Right lobe of liver (tissue), 6 donors: Measurements from ENCODE around the gene HOXC11. TPM values are rescaled to one million over a fixed set of nuclear protein-coding genes. Genes with fewer than 3 reads are reported as not detected.

Source experiments
- ATAC-seq, 4 donors: fragments of 200-7000 bp; cut with Tn5 transposase; one replicate each; pipeline ENCODE4 v1.9.1; 2020; ENCODE audit warnings: mild to moderate bottlenecking in 4 of 4, moderate library complexity in 4 of 4
- DNase-seq, 3 donors: peaks; one replicate each; pipeline ENCODE4 v3.0.0-alpha.2; 2020
- H3K27ac ChIP-seq, 3 donors: fragments of 200-600 bp; one replicate each; pipeline ENCODE4 v1.8.0; 2022
- H3K27me3 ChIP-seq, 2 donors: fragments of 200-600 bp; one replicate each; pipeline ENCODE4 v1.8.0; 2022
- H3K36me3 ChIP-seq, 4 donors: fragments of 200-600 bp; sonication (generic) in 1 of 4; one replicate each; pipeline versions ENCODE4 v1.5.1 to v1.8.0; 2017 to 2022; ENCODE audit warnings: control low read depth in 1 of 4
- H3K4me1 ChIP-seq, 4 donors: fragments of 200-600 bp; sonication (generic) in 1 of 4; one replicate each; pipeline versions ENCODE4 v1.5.1 to v1.8.0; 2017 to 2022; ENCODE audit warnings: control low read depth in 1 of 4
- H3K4me3 ChIP-seq, 3 donors: fragments of 200-600 bp; one replicate each; pipeline ENCODE4 v1.8.0; 2022
- H3K9me3 ChIP-seq, 4 donors: fragments of 200-600 bp; sonication (generic) in 1 of 4; one replicate each; pipeline versions ENCODE4 v1.5.1 to v1.8.0; 2017 to 2022; ENCODE audit warnings: control low read depth in 1 of 4
- POLR2A ChIP-seq: fragments of 450-650 bp; IDR thresholded peaks from one replicate; pipeline ENCODE4 v1.6.1; 2017; ENCODE audit warnings: antibody characterized with exemption, mild to moderate bottlenecking
- WGBS: methylation state at CpG from one replicate; pipeline ENCODE4 v1.1.6; 2018; ENCODE audit warnings: low coverage, low lambda C conversion rate; ENCODE audit not compliant: insufficient coverage; ENCODE audit errors: missing lambda C conversion rate; 5-methylcytosine and 5-hydroxymethylcytosine counted together
- intact Hi-C, 2 donors: fragments of 100-400 bp; cut with DNase I; formaldehyde crosslinking; loops; one replicate each; pipeline versions ENCODE4 v1.11.2 to v1.14.1; 2022
- total RNA-seq, 6 experiments: library from RNA; depleted of rRNA in 2 of 6; stranded (reverse); fragments of >200 nt in 2 of 6; fragmentation: NEBNext Ultra II Directional in 3 of 6; extraction: Animal tissue kit (Norgen Biotek cat#: 25700) in 3 of 6; gene quantifications; one replicate each; pipeline versions ENCODE4 v1.1.0 to v1.2.4, GENCODE V29; 2016 to 2023
- TF ChIP-seq, protein P1 (sequence below), 4 donors: fragments of 200-600 bp in 3 of 4; fragments of 450-650 bp in 1 of 4; IDR thresholded peaks; one replicate each; pipeline versions ENCODE4 v1.5.1 to v1.8.0; 2016 to 2022; ENCODE audit warnings: antibody characterized with exemption in 4 of 4, mild to moderate bottlenecking in 2 of 4
- donor health status: DM: no; HTN: yes; CAD: no.
- donor health status: DM: no; HTN: no; CAD: no.
- donor health status: DM: no; HTN: no; CAD: no.
- donor health status: DM: no; HTN: yes; CAD: no.
- donor health status: DM: no; HTN: yes; CAD: no.

The HOXC11 gene
- total RNA-seq, 6 experiments from 2014 or later = not detected

DNA sequence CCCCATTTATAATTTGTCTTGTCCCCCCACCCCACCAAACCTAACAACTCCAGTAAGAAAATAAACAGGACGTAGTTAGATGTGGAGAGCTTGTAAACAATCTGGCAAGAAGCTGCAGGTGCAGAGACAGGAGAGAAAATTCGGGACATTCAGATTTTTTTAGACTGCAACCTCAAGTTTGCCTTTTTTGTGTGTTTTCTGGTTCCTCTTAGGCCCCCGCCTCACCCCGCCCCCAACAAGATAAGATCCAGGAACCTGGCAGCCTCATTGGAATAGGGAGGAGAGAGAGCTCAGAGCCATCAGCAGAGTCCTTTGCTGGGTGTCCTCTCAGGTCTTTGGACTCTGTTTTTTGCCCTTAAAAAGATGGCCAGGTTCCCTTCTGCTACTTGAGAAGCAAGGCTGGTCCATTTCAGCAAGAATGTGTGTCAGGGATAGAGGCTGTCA lies 14.9 kb downstream of the HOXC11 start:
- Histone ChIP-seq H3K27me3 (peaks cover 12 to 71% of the 10 kb centered on the region in 2 donors), H3K27ac (no peak overlapping the region), H3K36me3 (no peaks in the 10 kb centered on the region), H3K4me3 (no peak overlapping the region), H3K4me1 (peaks cover 0 to 4% (median 0%) of the 10 kb centered on the region in 4 donors), H3K9me3 (no peaks in the 10 kb centered on the region)
- no peak for ATAC-seq
- TF ChIP-seq, protein P1, sequence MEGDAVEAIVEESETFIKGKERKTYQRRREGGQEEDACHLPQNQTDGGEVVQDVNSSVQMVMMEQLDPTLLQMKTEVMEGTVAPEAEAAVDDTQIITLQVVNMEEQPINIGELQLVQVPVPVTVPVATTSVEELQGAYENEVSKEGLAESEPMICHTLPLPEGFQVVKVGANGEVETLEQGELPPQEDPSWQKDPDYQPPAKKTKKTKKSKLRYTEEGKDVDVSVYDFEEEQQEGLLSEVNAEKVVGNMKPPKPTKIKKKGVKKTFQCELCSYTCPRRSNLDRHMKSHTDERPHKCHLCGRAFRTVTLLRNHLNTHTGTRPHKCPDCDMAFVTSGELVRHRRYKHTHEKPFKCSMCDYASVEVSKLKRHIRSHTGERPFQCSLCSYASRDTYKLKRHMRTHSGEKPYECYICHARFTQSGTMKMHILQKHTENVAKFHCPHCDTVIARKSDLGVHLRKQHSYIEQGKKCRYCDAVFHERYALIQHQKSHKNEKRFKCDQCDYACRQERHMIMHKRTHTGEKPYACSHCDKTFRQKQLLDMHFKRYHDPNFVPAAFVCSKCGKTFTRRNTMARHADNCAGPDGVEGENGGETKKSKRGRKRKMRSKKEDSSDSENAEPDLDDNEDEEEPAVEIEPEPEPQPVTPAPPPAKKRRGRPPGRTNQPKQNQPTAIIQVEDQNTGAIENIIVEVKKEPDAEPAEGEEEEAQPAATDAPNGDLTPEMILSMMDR (IDR thresholded peaks at IDR 0.05) = no peak
- TF ChIP-seq POLR2A = no peak
- no peak for DNase-seq
- intact Hi-C loops = no loop called here
- WGBS = 6% methylated on average over 4 of the region's 4 CpGs

DNA sequence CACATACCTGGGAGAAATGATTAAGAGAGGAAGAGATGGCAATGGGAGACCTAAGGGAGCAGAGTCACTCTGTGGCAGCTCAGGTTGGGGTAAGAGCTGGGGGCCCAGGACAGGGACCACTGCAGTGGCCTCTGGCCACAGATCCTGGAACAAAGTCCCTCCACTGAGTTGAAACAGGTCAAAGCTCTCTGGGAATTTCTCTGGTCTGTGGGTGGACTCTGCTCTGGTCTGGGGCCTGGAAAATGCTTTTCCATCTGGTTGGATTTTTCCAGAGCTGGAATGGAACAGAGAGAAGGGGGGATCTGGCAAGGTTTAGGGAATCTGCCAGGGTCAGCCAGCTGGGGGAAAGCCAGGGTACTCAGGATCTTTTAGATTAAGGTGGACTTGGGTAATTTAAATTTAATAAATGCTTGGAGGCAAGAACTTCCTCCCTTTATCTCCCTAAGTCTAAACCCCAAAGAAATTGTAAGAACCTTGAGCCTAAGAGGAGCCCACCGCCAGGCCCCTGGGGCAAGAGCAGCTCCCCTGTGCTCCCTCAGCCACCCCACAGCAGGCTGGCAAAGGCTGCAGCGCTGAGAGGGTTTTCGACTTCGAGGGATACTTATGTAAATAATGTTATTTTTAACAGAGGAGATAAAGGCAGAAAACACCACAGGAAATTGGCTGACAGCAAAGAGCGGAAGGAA lies 15.8 kb downstream of the HOXC11 start:
- H3K36me3 ChIP-seq = no peaks in the 10 kb centered on the region
- intact Hi-C loops = no loop called here
- ATAC-seq (no peak), DNase-seq (no peak)
- 12% methylated on average over 5 of the region's 5 CpGs for WGBS
- H3K27me3 ChIP-seq = peaks cover 11 to 71% of the 10 kb centered on the region in 2 donors
- no peaks in the 10 kb centered on the region for H3K9me3 ChIP-seq
- H3K4me3 ChIP-seq = no peak overlapping the region
- TF ChIP-seq, protein P1 (IDR thresholded peaks at IDR 0.05) = no peak
- no peak for TF ChIP-seq POLR2A
- H3K27ac ChIP-seq = no peak overlapping the region
- H3K4me1 ChIP-seq = peaks cover 0 to 4% (median 0%) of the 10 kb centered on the region in 4 donors

DNA sequence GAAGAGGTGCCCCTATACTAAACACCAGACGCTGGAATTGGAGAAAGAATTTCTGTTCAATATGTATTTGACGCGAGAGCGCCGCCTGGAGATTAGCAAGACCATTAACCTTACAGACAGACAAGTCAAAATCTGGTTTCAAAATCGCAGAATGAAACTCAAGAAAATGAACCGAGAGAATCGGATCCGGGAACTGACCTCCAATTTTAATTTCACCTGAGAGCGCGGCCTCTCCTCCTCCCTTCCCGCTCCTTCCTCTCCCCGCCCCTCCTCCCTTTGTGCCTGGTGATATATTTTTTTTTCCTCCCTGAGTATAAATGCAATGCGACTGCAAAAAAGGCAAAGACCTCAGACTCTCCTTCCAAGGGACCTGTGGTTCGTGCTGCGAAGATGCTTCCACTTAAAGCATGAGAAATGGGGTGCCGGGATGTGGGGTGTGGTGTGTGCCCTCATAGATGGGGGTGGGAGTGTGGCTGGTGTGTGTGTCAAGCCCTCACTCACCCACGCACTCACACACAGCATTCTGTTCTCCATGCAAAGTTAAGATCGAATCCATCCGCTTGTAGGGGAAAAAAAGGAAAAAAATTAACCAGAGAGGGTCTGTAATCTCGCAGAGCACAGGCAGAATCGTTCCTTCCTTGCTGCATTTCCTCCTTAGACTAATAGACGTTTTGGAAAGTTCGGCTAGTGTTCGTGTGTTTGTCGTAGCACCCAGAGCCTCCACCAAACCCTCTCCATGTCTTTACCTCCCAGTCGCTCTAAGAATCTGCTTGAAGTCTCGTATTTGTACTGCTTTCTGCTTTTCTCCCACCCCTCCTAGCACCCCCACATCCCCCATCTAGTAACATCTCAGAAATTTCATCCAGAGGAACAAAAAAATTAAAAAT lies 16.5 kb downstream of the HOXC11 start:
- no peaks in the 10 kb centered on the region for H3K36me3 ChIP-seq
- no peak overlapping the region for H3K4me3 ChIP-seq
- no peak for DNase-seq
- TF ChIP-seq POLR2A = no peak
- TF ChIP-seq, protein P1 (IDR thresholded peaks at IDR 0.05) = peak; percentile 28 to 47 (median 40)
- no peaks in the 10 kb centered on the region for H3K9me3 ChIP-seq
- intact Hi-C loops = no loop called here
- H3K27me3 ChIP-seq = peaks cover 5 to 71% of the 10 kb centered on the region in 2 donors
- WGBS = 4% methylated on average over 25 of the region's 28 CpGs
- no peak overlapping the region for H3K27ac ChIP-seq
- peak in 2 of 4 donors; percentile 32 to 37 for ATAC-seq
- H3K4me1 ChIP-seq = peaks cover 0 to 9% (median 2%) of the 10 kb centered on the region in 4 donors

DNA sequence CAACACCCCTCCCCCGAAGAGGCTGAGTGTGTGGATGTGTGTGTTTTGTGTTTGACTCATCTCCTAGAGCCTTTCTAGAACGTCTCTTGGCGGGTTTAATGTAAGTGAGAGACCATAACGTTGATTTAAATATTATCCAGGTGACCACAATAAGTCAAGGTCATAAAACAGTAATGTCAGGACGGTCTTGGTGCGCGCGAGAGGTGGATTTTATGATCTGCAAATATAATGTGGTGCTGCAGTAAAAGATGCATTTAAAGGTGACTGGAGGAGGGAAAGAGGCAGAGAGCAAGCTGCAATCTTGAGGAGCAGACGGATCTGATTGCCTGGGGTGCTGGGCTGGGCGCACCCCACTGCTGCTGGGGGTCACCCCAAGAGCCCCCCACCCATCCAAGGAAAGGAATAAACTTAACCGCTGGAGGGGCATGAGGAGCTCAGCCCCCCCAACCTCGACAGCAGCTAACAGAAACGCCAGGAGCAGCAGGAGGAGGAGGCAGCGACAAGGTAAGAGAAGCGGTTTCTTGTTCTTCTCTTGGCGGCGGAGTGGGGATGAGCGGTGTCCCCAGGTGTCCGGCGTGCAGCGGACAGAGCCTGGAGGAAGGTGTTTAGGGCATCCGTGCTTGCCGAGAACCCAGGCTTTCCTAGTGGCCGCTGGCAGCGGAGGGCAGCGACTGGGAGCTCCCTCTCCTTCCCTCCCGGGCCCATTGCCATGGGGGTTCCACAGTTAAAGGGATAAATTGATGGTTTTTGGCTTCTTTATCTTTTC lies 17.6 kb downstream of the HOXC11 start:
- intact Hi-C loops = no loop called here
- ATAC-seq = no peak
- Histone ChIP-seq H3K36me3 (no peaks in the 10 kb centered on the region), H3K4me3 (no peak overlapping the region), H3K27ac (no peak overlapping the region), H3K4me1 (peaks cover 0 to 20% (median 2%) of the 10 kb centered on the region in 4 donors), H3K9me3 (no peaks in the 10 kb centered on the region), H3K27me3 (peaks cover 8 to 72% of the 10 kb centered on the region in 2 donors)
- WGBS = 4% methylated on average over 14 of the region's 27 CpGs
- no peak for DNase-seq
- no peak for TF ChIP-seq POLR2A
- TF ChIP-seq, protein P1 (IDR thresholded peaks at IDR 0.05) = no peak
